ENCODE measurements around the gene KMO.

GRCh38 chr1:241600496-241600901 is 68.3 kb downstream of the KMO start:
- TF ChIP-seq, protein P1, sequence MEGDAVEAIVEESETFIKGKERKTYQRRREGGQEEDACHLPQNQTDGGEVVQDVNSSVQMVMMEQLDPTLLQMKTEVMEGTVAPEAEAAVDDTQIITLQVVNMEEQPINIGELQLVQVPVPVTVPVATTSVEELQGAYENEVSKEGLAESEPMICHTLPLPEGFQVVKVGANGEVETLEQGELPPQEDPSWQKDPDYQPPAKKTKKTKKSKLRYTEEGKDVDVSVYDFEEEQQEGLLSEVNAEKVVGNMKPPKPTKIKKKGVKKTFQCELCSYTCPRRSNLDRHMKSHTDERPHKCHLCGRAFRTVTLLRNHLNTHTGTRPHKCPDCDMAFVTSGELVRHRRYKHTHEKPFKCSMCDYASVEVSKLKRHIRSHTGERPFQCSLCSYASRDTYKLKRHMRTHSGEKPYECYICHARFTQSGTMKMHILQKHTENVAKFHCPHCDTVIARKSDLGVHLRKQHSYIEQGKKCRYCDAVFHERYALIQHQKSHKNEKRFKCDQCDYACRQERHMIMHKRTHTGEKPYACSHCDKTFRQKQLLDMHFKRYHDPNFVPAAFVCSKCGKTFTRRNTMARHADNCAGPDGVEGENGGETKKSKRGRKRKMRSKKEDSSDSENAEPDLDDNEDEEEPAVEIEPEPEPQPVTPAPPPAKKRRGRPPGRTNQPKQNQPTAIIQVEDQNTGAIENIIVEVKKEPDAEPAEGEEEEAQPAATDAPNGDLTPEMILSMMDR (IDR thresholded peaks at IDR 0.05; ENCODE audit: control extremely low read depth in 1 of 3, insufficient read depth in 1 of 3, low read depth in 1 of 3, low read length in 3 of 3), result no peak
- TF ChIP-seq POLR2AphosphoS5 (IDR thresholded peaks at IDR 0.05; ENCODE audit: low read depth, low read length) (no peak), POLR2A (IDR thresholded peaks at IDR 0.05; ENCODE audit: control extremely low read depth in 1 of 2, low read depth in 2 of 2, low read length in 2 of 2) (no peak), MAFK (IDR thresholded peaks at IDR 0.05; ENCODE audit: low read depth, low read length) (no peak), CBX5 (IDR thresholded peaks at IDR 0.05; ENCODE audit: low read depth, low read length) (no peak), EGR1 (IDR thresholded peaks at IDR 0.05; ENCODE audit: borderline replicate concordance, low read depth, low read length) (no peak), TCF12 (IDR thresholded peaks at IDR 0.05; ENCODE audit: low read depth, low read length) (no peak), GTF2F1 (IDR thresholded peaks at IDR 0.05; ENCODE audit: borderline replicate concordance, low read depth, low read length) (no peak), SIN3A (conservative IDR thresholded peaks at IDR 0.05 in 1 of 2, IDR thresholded peaks at IDR 0.05 in 1 of 2; ENCODE audit: low read depth in 1 of 2, low read length in 2 of 2) (no peak), NRF1 (IDR thresholded peaks at IDR 0.05; ENCODE audit: low read depth, low read length) (no peak), CTBP2 (IDR thresholded peaks at IDR 0.05; ENCODE audit: borderline replicate concordance, insufficient read depth, insufficient read length, low read length) (no peak), SP2 (IDR thresholded peaks at IDR 0.05; ENCODE audit: low read length) (no peak)
